ENCODE measurements around the gene GFOD2. TPM values are rescaled to one million over a fixed set of nuclear protein-coding genes. Genes with fewer than 3 reads are reported as not detected.

Gene GFOD2
- total and polyA plus RNA-seq, 2 of the 13 experiments (the other 11 are each of a cell fraction or from before 2014, with no cell fraction given): 11.1 to 17.2 TPM

DNA sequence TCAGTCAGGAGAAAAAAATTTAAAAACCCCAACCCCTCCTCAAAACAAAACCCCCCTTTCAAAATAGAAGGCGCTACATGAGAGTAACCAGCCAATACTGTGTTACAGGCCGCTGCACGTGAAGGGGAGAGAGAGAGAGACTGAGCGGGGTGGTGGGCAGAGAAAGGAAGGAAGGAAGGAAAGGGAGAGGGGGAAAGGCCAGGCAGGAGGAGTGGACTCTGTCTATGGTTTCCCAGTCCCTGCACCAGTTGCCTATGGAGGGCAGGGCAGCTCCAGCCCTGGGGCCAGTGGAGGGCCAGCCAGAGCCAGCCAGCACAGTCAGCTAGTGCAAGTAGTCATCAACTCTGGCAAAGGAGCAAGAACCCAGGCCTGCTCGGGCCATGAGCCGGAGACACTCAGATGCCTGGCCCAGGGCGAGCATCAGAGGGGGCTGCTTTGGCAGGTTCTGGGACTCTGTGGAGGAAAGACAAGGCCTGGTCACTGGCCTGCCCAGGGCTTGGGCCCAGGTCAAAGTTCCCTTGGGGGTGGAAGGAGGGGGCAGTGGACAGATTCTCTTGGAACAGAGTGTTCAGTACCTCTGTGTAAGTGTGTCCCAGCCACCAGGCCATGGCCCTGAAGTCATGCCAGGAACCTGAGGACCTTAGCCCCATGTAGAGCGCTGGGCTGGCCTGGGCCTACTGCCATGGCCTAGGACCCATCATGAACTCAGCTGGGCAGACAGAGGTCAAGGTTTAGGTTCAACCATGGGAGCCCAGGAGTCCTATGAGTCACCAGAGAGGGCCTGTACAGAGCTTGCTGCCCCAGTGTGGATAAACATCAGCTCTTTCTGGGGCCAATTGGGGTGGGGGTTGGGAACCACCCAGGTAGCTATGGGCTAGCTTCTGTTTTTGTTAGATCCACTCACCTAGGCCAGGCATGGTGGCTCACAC lies 7.3 kb upstream of the GFOD2 start (continued):
- TF ChIP-seq, protein P1, sequence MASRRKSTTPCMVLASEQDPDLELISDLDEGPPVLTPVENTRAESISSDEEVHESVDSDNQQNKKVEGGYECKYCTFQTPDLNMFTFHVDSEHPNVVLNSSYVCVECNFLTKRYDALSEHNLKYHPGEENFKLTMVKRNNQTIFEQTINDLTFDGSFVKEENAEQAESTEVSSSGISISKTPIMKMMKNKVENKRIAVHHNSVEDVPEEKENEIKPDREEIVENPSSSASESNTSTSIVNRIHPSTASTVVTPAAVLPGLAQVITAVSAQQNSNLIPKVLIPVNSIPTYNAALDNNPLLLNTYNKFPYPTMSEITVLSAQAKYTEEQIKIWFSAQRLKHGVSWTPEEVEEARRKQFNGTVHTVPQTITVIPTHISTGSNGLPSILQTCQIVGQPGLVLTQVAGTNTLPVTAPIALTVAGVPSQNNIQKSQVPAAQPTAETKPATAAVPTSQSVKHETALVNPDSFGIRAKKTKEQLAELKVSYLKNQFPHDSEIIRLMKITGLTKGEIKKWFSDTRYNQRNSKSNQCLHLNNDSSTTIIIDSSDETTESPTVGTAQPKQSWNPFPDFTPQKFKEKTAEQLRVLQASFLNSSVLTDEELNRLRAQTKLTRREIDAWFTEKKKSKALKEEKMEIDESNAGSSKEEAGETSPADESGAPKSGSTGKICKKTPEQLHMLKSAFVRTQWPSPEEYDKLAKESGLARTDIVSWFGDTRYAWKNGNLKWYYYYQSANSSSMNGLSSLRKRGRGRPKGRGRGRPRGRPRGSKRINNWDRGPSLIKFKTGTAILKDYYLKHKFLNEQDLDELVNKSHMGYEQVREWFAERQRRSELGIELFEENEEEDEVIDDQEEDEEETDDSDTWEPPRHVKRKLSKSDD (CRISPR knock-in tag; IDR thresholded peaks at IDR 0.05; ENCODE audit: low read depth): peak; percentile 16; the same call in 1 of the 2 replicates
- TF ChIP-seq RXRB (CRISPR knock-in tag; IDR thresholded peaks at IDR 0.05; ENCODE audit: borderline replicate concordance): peak; percentile 89
- TF ChIP-seq ZNF550 (CRISPR knock-in tag; IDR thresholded peaks at IDR 0.05; ENCODE audit: borderline replicate concordance): no peak
- TF ChIP-seq KDM1A (CRISPR knock-in tag; IDR thresholded peaks at IDR 0.05): no peak
- no peak for TF ChIP-seq ZNF567 (CRISPR knock-in tag; IDR thresholded peaks at IDR 0.05; ENCODE audit: borderline replicate concordance)
- TF ChIP-seq, protein P2, sequence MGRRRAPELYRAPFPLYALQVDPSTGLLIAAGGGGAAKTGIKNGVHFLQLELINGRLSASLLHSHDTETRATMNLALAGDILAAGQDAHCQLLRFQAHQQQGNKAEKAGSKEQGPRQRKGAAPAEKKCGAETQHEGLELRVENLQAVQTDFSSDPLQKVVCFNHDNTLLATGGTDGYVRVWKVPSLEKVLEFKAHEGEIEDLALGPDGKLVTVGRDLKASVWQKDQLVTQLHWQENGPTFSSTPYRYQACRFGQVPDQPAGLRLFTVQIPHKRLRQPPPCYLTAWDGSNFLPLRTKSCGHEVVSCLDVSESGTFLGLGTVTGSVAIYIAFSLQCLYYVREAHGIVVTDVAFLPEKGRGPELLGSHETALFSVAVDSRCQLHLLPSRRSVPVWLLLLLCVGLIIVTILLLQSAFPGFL (CRISPR knock-in tag; IDR thresholded peaks at IDR 0.05): no peak
- TF ChIP-seq, protein P3, sequence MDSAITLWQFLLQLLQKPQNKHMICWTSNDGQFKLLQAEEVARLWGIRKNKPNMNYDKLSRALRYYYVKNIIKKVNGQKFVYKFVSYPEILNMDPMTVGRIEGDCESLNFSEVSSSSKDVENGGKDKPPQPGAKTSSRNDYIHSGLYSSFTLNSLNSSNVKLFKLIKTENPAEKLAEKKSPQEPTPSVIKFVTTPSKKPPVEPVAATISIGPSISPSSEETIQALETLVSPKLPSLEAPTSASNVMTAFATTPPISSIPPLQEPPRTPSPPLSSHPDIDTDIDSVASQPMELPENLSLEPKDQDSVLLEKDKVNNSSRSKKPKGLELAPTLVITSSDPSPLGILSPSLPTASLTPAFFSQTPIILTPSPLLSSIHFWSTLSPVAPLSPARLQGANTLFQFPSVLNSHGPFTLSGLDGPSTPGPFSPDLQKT (CRISPR knock-in tag; IDR thresholded peaks at IDR 0.05; ENCODE audit: borderline replicate concordance): no peak
- TF ChIP-seq, protein P4, sequence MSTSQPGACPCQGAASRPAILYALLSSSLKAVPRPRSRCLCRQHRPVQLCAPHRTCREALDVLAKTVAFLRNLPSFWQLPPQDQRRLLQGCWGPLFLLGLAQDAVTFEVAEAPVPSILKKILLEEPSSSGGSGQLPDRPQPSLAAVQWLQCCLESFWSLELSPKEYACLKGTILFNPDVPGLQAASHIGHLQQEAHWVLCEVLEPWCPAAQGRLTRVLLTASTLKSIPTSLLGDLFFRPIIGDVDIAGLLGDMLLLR (CRISPR knock-in tag; IDR thresholded peaks at IDR 0.05): no peak
- TF ChIP-seq ZNF644 (CRISPR knock-in tag; IDR thresholded peaks at IDR 0.05; ENCODE audit: low read depth): peak; percentile 87
- no peak for TF ChIP-seq ZZZ3 (CRISPR knock-in tag; IDR thresholded peaks at IDR 0.05; ENCODE audit: borderline replicate concordance)
- TF ChIP-seq, protein P5, sequence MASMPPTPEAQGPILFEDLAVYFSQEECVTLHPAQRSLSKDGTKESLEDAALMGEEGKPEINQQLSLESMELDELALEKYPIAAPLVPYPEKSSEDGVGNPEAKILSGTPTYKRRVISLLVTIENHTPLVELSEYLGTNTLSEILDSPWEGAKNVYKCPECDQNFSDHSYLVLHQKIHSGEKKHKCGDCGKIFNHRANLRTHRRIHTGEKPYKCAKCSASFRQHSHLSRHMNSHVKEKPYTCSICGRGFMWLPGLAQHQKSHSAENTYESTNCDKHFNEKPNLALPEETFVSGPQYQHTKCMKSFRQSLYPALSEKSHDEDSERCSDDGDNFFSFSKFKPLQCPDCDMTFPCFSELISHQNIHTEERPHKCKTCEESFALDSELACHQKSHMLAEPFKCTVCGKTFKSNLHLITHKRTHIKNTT (CRISPR knock-in tag; IDR thresholded peaks at IDR 0.05): no peak
- no peak for TF ChIP-seq SNAPC2 (CRISPR knock-in tag; IDR thresholded peaks at IDR 0.05)
- TF ChIP-seq ZNF17 (CRISPR knock-in tag; IDR thresholded peaks at IDR 0.05): no peak
- TF ChIP-seq ZNF510 (CRISPR knock-in tag; IDR thresholded peaks at IDR 0.05; ENCODE audit: low read depth): no peak
- 0 out of 2 replicates have a peak, but pooled peaks have one; percentile 6 for TF ChIP-seq RAD21 (CRISPR knock-in tag; IDR thresholded peaks at IDR 0.05)
- no peak for TF ChIP-seq ATF1 (CRISPR knock-in tag; IDR thresholded peaks at IDR 0.05)
- no peak for TF ChIP-seq ZNF781 (CRISPR knock-in tag; IDR thresholded peaks at IDR 0.05; ENCODE audit: borderline replicate concordance, not compliant biosample characterization)
- no peak for TF ChIP-seq HNRNPK (IDR thresholded peaks at IDR 0.05; ENCODE audit: low read depth, low read length, poor library complexity, severe bottlenecking)
- TF ChIP-seq, protein P6, sequence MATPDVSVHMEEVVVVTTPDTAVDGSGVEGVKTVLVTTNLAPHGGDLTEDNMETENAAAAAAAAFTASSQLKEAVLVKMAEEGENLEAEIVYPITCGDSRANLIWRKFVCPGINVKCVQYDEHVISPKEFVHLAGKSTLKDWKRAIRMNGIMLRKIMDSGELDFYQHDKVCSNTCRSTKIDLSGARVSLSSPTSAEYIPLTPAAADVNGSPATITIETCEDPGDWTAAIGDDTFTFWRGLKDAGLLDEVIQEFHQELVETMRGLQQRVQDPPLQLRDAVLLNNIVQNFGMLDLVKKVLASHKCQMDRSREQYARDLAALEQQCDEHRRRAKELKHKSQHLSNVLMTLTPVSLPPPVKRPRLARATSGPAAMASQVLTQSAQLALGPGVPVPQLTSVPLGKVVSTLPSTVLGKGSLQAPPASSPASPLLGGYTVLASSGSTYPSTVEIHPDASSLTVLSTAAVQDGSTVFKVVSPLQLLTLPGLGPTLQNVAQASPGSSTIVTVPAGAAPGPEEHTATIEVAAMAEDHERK (CRISPR knock-in tag; IDR thresholded peaks at IDR 0.05; ENCODE audit: low read depth): no peak
- no peak for TF ChIP-seq ZKSCAN8 (CRISPR knock-in tag; IDR thresholded peaks at IDR 0.05; ENCODE audit: borderline replicate concordance)
